Measurements from ENCODE around the gene NFE2L3. TPM values are rescaled to one million over a fixed set of nuclear protein-coding genes. Genes with fewer than 3 reads are reported as not detected.
"Not testable (repeated sequence)": the region's sequence is repeated elsewhere in the genome, so short reads cannot be mapped to it uniquely, and the experiment has no call there.

The NFE2L3 gene
- total RNA-seq, 1 experiment from 2014 or later = 2.2 TPM

GRCh38 chr7:26191974-26192479 is 40.0 kb downstream of the NFE2L3 start:
- Mint-ChIP-seq H3K4me1 (ENCODE audit: insufficient read depth, unreplicated experiment) (peaks cover 26% of the 10 kb centered on the region), H3K27me3 (ENCODE audit: insufficient read depth, unreplicated experiment) (no peaks in the 10 kb centered on the region), H3K9me3 (ENCODE audit: unreplicated experiment) (no peaks in the 10 kb centered on the region), H3K27ac (ENCODE audit: low read depth, unreplicated experiment) (no peak overlapping the region), H3K36me3 (ENCODE audit: insufficient read depth, unreplicated experiment) (peaks cover 100% of the 10 kb centered on the region), H3K4me3 (ENCODE audit: unreplicated experiment) (no peak overlapping the region)
- intact Hi-C loops (cut with micrococcal nuclease) = no loop called here
- DNase-seq (ENCODE audit: unreplicated experiment) = no peak
- ChIA-PET POLR2A (interaction anchor here (0.7 to 12.9 kb wide), 10 partner anchors 8 to 310 kb away, joined by 3 to 268 read pairs (median 8); partner anchors contain the start of genes CBX3 and HNRNPA2B1), CTCF (interaction anchor here (0.6 to 4.8 kb wide), 9 partner anchors 9 to 299 kb away, joined by 3 to 43 read pairs (median 4); no protein-coding TSS in a partner anchor)
- TF ChIP-seq CTCF (IDR thresholded peaks at IDR 0.05; ENCODE audit: unreplicated experiment) = no peak
- BruUV-seq (replicated peaks) = TSS peak; percentile 70

- intact Hi-C loops (cut with micrococcal nuclease) = no loop called here
- Mint-ChIP-seq H3K4me1 (ENCODE audit: insufficient read depth, unreplicated experiment) (peaks cover 29% of the 10 kb centered on the region), H3K4me3 (ENCODE audit: unreplicated experiment) (no peak overlapping the region), H3K9me3 (ENCODE audit: unreplicated experiment) (no peaks in the 10 kb centered on the region), H3K27ac (ENCODE audit: low read depth, unreplicated experiment) (no peak overlapping the region), H3K36me3 (ENCODE audit: insufficient read depth, unreplicated experiment) (peaks cover 100% of the 10 kb centered on the region), H3K27me3 (ENCODE audit: insufficient read depth, unreplicated experiment) (no peaks in the 10 kb centered on the region)
- no TSS peak for BruUV-seq (replicated peaks)
- CTCF ChIA-PET = interaction anchor here (0.6 to 4.8 kb wide), 9 partner anchors 10 to 300 kb away, joined by 3 to 43 read pairs (median 4); no protein-coding TSS in a partner anchor
- no peak for TF ChIP-seq CTCF (IDR thresholded peaks at IDR 0.05; ENCODE audit: unreplicated experiment)
- no peak for DNase-seq (ENCODE audit: unreplicated experiment)
- POLR2A ChIA-PET = interaction anchor here (0.7 to 12.9 kb wide), 9 partner anchors 7 to 311 kb away, joined by 3 to 268 read pairs (median 9); partner anchors contain the start of genes CBX3 and HNRNPA2B1
Measured at GRCh38 chr7:26192485-26193087, 40.6 kb downstream of the NFE2L3 start.

GRCh38 chr7:26193432-26194207 is 41.6 kb downstream of the NFE2L3 start:
- CTCF ChIA-PET = interaction anchor here (0.7 to 4.8 kb wide), 4 partner anchors 19 to 301 kb away, joined by 3 to 43 read pairs (median 5); no protein-coding TSS in a partner anchor

GRCh38 chr7:26194764-26195163 is 42.8 kb downstream of the NFE2L3 start:
- H3K27ac Mint-ChIP-seq (ENCODE audit: low read depth, unreplicated experiment); H3K27me3 Mint-ChIP-seq (ENCODE audit: insufficient read depth, unreplicated experiment); H3K9me3 Mint-ChIP-seq (ENCODE audit: unreplicated experiment); BruUV-seq (replicated peaks); DNase-seq (ENCODE audit: unreplicated experiment): not testable (repeated sequence)
- H3K36me3 Mint-ChIP-seq (ENCODE audit: insufficient read depth, unreplicated experiment) = peaks cover 100% of the 10 kb centered on the region
- POLR2A ChIA-PET = interaction anchor here (0.6 to 12.9 kb wide), 5 partner anchors 10 to 106 kb away, joined by 3 to 268 read pairs (median 5); no protein-coding TSS in a partner anchor
- peaks cover 29% of the 10 kb centered on the region for H3K4me1 Mint-ChIP-seq (ENCODE audit: insufficient read depth, unreplicated experiment)
- CTCF ChIA-PET = interaction anchor here (0.6 to 4.8 kb wide), 6 partner anchors 23 to 302 kb away, joined by 3 to 43 read pairs (median 4); no protein-coding TSS in a partner anchor
- H3K4me3 Mint-ChIP-seq (ENCODE audit: unreplicated experiment) = peak overlapping the region; percentile 98
- intact Hi-C loops (cut with micrococcal nuclease) = loop anchor here (5.0 kb wide), 1 partner anchor 242 kb away; no protein-coding TSS in a partner anchor

More at GRCh38 chr7:26193432-26194207, 41.6 kb downstream of the NFE2L3 start:
- Mint-ChIP-seq H3K27me3 (ENCODE audit: insufficient read depth, unreplicated experiment) (no peaks in the 10 kb centered on the region), H3K4me3 (ENCODE audit: unreplicated experiment) (peak overlapping the region; percentile 98), H3K9me3 (ENCODE audit: unreplicated experiment) (no peaks in the 10 kb centered on the region), H3K36me3 (ENCODE audit: insufficient read depth, unreplicated experiment) (peaks cover 100% of the 10 kb centered on the region), H3K4me1 (ENCODE audit: insufficient read depth, unreplicated experiment) (peaks cover 29% of the 10 kb centered on the region), H3K27ac (ENCODE audit: low read depth, unreplicated experiment) (no peak overlapping the region)
- BruUV-seq (replicated peaks) = no TSS peak
- no peak for TF ChIP-seq CTCF (IDR thresholded peaks at IDR 0.05; ENCODE audit: unreplicated experiment)
- POLR2A ChIA-PET = interaction anchor here (0.9 to 12.9 kb wide), 6 partner anchors 8 to 105 kb away, joined by 3 to 268 read pairs (median 12); partner anchors contain the start of gene CBX3
- intact Hi-C loops (cut with micrococcal nuclease) = no loop called here
- no peak for DNase-seq (ENCODE audit: unreplicated experiment)
